NCI-H345 (cell line): ENCODE measurements around the gene EEF1AKMT4.

Experiments
- DNase-seq: peaks from one replicate; lab custom pipeline; 2025; lab: John Stamatoyannopoulos, UW

Gene EEF1AKMT4

GRCh38 chr3:184298759-184299487 lies 49.5 kb downstream of the EEF1AKMT4 start, which contains the start of gene PSMD2:
PSMD2 (plus strand) TSS chr3:184299241; CDS start chr3:184299267, 26 bp downstream.
- DNase-seq = peak; percentile 99

GRCh38 chr3:184299488-184300377 lies 50.3 kb downstream of the EEF1AKMT4 start:
- DNase-seq = no peak

- DNase-seq = no peak
Measured at GRCh38 chr3:184300378-184300720, 50.9 kb downstream of the EEF1AKMT4 start.

GRCh38 chr3:184305577-184305976 lies 56.1 kb downstream of the EEF1AKMT4 start:
- DNase-seq = no peak

- DNase-seq = no peak
Measured at GRCh38 chr3:184306341-184306972, 57.0 kb downstream of the EEF1AKMT4 start.

- DNase-seq = no peak
Measured at GRCh38 chr3:184307915-184308314, 58.4 kb downstream of the EEF1AKMT4 start.
